ENCODE data around the gene C2CD4B.

Gene C2CD4B

GRCh38 chr15:62163397-62164013, 1.6 kb downstream of the C2CD4B start:
- peak overlapping the region; percentile 59 for H3K4me3 ChIP-seq (replicated peaks; ENCODE audit: low read depth, low read length)
- DNase-seq (ENCODE audit: low read depth), result no peak
- no peak for TF ChIP-seq CTCF (IDR thresholded peaks at IDR 0.05; ENCODE audit: low read length, missing control alignments)

- no peak for TF ChIP-seq CTCF (IDR thresholded peaks at IDR 0.05; ENCODE audit: low read length, missing control alignments)
- no peak for DNase-seq (ENCODE audit: low read depth)
- no peak overlapping the region for H3K4me3 ChIP-seq (replicated peaks; ENCODE audit: low read depth, low read length)
Observed at GRCh38 chr15:62153228-62153627, 11.9 kb downstream of the C2CD4B start.

- no peak overlapping the region for H3K4me3 ChIP-seq (replicated peaks; ENCODE audit: low read depth, low read length)
- DNase-seq (ENCODE audit: low read depth), result peak; percentile 64
- TF ChIP-seq CTCF (IDR thresholded peaks at IDR 0.05; ENCODE audit: low read length, missing control alignments), result no peak
Observed at GRCh38 chr15:62150445-62150844, 14.6 kb downstream of the C2CD4B start.

GRCh38 chr15:62149729-62150128, 15.4 kb downstream of the C2CD4B start:
- H3K4me3 ChIP-seq (replicated peaks; ENCODE audit: low read depth, low read length), result no peak overlapping the region
- TF ChIP-seq CTCF (IDR thresholded peaks at IDR 0.05; ENCODE audit: low read length, missing control alignments), result no peak
- DNase-seq (ENCODE audit: low read depth), result no peak

- no peak for DNase-seq (ENCODE audit: low read depth)
- H3K4me3 ChIP-seq (replicated peaks; ENCODE audit: low read depth, low read length), result no peak overlapping the region
- TF ChIP-seq CTCF (IDR thresholded peaks at IDR 0.05; ENCODE audit: low read length, missing control alignments), result no peak
Observed at GRCh38 chr15:62147551-62147950, 17.5 kb downstream of the C2CD4B start.

- no peak for DNase-seq (ENCODE audit: low read depth)
- no peak for TF ChIP-seq CTCF (IDR thresholded peaks at IDR 0.05; ENCODE audit: low read length, missing control alignments)
- H3K4me3 ChIP-seq (replicated peaks; ENCODE audit: low read depth, low read length), result no peak overlapping the region
Observed at GRCh38 chr15:62147149-62147548, 17.9 kb downstream of the C2CD4B start.

- H3K4me3 ChIP-seq (replicated peaks; ENCODE audit: low read depth, low read length), result no peak overlapping the region
- TF ChIP-seq CTCF (IDR thresholded peaks at IDR 0.05; ENCODE audit: low read length, missing control alignments), result no peak
- DNase-seq (ENCODE audit: low read depth), result no peak
Observed at GRCh38 chr15:62145015-62145735, 19.9 kb downstream of the C2CD4B start.

Data from fibroblast of pulmonary artery (primary cell).